IMR-90 (cell line): ENCODE data around the gene PIEZO2. TPM values are rescaled to one million over a fixed set of nuclear protein-coding genes. Genes with fewer than 3 reads are reported as not detected.

ENCODE experiments used
- ATAC-seq: fragments of 200-7000 bp; cut with Tn5 transposase; 2 replicates; pipeline ENCODE4 v1.9.1; 2020; ENCODE audit warnings: low read depth, mild to moderate bottlenecking, moderate library complexity
- BruUV-seq: library from RNA; stranded (reverse); fragments of 400-500 nt; replicated peaks from 2 replicates; lab custom pipeline; 2021; lab: Mats Ljungman, UMichigan
- CTCF ChIA-PET: fragments of 300-600 bp; formaldehyde crosslinking; extraction: SDS; loops from one replicate; lab custom pipeline; 2021; ENCODE audit warnings: antibody characterized with exemption; lab: Yijun Ruan, JAX
- POLR2A ChIA-PET: fragments of 300-600 bp; sonication (Branson Sonifier 250); formaldehyde crosslinking; loops from one replicate; lab custom pipeline; 2022; ENCODE audit warnings: antibody characterized with exemption; ENCODE audit not compliant: unreplicated experiment; lab: Charles Lee
- DNase-seq: peaks from one replicate; pipeline ENCODE4 v3.0.0; 2013
- H2AFZ ChIP-seq: replicated peaks from 2 replicates; pipeline ENCODE3; 2013; ENCODE audit warnings: low read length, mild to moderate bottlenecking; ENCODE audit not compliant: poor library complexity
- H2AK5ac ChIP-seq: 2 replicates; pipeline ENCODE4 v1.6.1; 2013; ENCODE audit warnings: low read depth, low read length, inconsistent platforms
- H2AK9ac ChIP-seq: replicated peaks from 2 replicates; pipeline ENCODE3; 2013; ENCODE audit warnings: mild to moderate bottlenecking, low read depth, low read length, moderate library complexity; ENCODE audit not compliant: poor library complexity
- H2BK120ac ChIP-seq: 2 replicates; pipeline ENCODE4 v1.6.1; 2013; ENCODE audit warnings: low read depth, low read length, inconsistent platforms
- H2BK15ac ChIP-seq: 3 replicates; pipeline ENCODE4 v1.6.1; 2013; ENCODE audit warnings: low read depth, low read length, inconsistent platforms
- H2BK20ac ChIP-seq: 2 replicates; pipeline ENCODE4 v1.6.1; 2013; ENCODE audit warnings: low read depth, mild to moderate bottlenecking, inconsistent platforms, low read length, moderate library complexity
- H2BK5ac ChIP-seq: 2 replicates; pipeline ENCODE4 v1.6.1; 2013; ENCODE audit warnings: mild to moderate bottlenecking, low read depth, low read length, inconsistent platforms; ENCODE audit not compliant: poor library complexity, severe bottlenecking
- H3K14ac ChIP-seq: replicated peaks from 2 replicates; pipeline ENCODE4 v1.6.1; 2013; ENCODE audit warnings: low read depth, low read length, inconsistent platforms
- H3K18ac ChIP-seq: 2 replicates; pipeline ENCODE4 v1.6.1; 2013; ENCODE audit warnings: low read depth, low read length, control low read depth
- H3K23ac ChIP-seq: 2 replicates; pipeline ENCODE4 v1.6.1; 2013; ENCODE audit warnings: low read depth, low read length, inconsistent platforms
- H3K27ac ChIP-seq: 2 replicates; pipeline ENCODE4 v1.5.1; 2013; ENCODE audit warnings: mild to moderate bottlenecking, control low read depth, low read length; ENCODE audit not compliant: insufficient read depth
- H3K27me3 ChIP-seq: 2 replicates; pipeline ENCODE4 v1.6.1; 2013; ENCODE audit warnings: low read length; ENCODE audit not compliant: control insufficient read depth, insufficient read depth
- H3K36me3 ChIP-seq: 2 replicates; pipeline ENCODE4 v1.6.1; 2013; ENCODE audit warnings: low read length, mixed read lengths; ENCODE audit not compliant: control insufficient read depth, insufficient read depth
- H3K4ac ChIP-seq: 2 replicates; pipeline ENCODE4 v1.6.1; 2013; ENCODE audit warnings: low read depth, low read length, inconsistent platforms
- H3K4me1 ChIP-seq: 2 replicates; pipeline ENCODE4 v1.6.1; 2013; ENCODE audit warnings: low read length, mixed read lengths; ENCODE audit not compliant: control insufficient read depth, insufficient read depth
- H3K4me2 ChIP-seq: 2 replicates; pipeline ENCODE4 v1.6.1; 2013; ENCODE audit warnings: low read depth, mild to moderate bottlenecking, control low read depth, low read length, moderate library complexity
- H3K4me3 ChIP-seq: 2 replicates; pipeline ENCODE4 v1.5.1; 2013; ENCODE audit warnings: low read depth, mild to moderate bottlenecking, control low read depth, low read length, moderate library complexity; ENCODE audit not compliant: insufficient read depth
- H3K56ac ChIP-seq: 2 replicates; pipeline ENCODE4 v1.6.1; 2013; ENCODE audit warnings: low read length, inconsistent platforms; ENCODE audit not compliant: insufficient read depth; ENCODE audit errors: extremely low read depth
- H3K79me1 ChIP-seq, 2 experiments: 2 replicates each; pipeline ENCODE4 v1.6.1; 2013; ENCODE audit warnings: low read length in 2 of 2, inconsistent platforms in 1 of 2, low read depth in 1 of 2
- H3K9ac ChIP-seq: 2 replicates; pipeline ENCODE4 v1.6.1; 2013; ENCODE audit warnings: low read depth, low read length, control low read depth
- H3K9me1 ChIP-seq: 2 replicates; pipeline ENCODE4 v1.6.1; 2013; ENCODE audit warnings: low read length, inconsistent platforms; ENCODE audit not compliant: insufficient read depth
- H3K9me3 ChIP-seq: 2 replicates; pipeline ENCODE4 v1.6.1; 2013; ENCODE audit warnings: low read length; ENCODE audit not compliant: control insufficient read depth, insufficient read depth
- H4K20me1 ChIP-seq: 2 replicates; pipeline ENCODE4 v1.6.1; 2013; ENCODE audit warnings: low read length, inconsistent platforms; ENCODE audit not compliant: insufficient read depth
- H4K5ac ChIP-seq: 2 replicates; pipeline ENCODE4 v1.6.1; 2013; ENCODE audit warnings: mild to moderate bottlenecking, low read depth, low read length, control low read depth
- H4K8ac ChIP-seq, 2 experiments: 2 replicates each; pipeline ENCODE4 v1.6.1; 2013; ENCODE audit warnings: low read depth in 2 of 2, low read length in 2 of 2, control low read depth in 1 of 2, inconsistent platforms in 1 of 2
- H4K91ac ChIP-seq: 2 replicates; pipeline ENCODE4 v1.6.1; 2013; ENCODE audit warnings: low read depth, low read length, inconsistent platforms; ENCODE audit not compliant: insufficient read depth
- MAZ ChIP-seq: IDR thresholded peaks from 2 replicates; pipeline ENCODE4 v1.6.1; 2012; ENCODE audit warnings: low read depth, mild to moderate bottlenecking, low read length, improper control_type of control experiment, moderate library complexity, borderline replicate concordance
- NFE2L2 ChIP-seq: fragments of 150-350 bp; IDR thresholded peaks from 2 replicates; pipeline ENCODE4 v1.6.1; 2016; ENCODE audit warnings: low read depth, mild to moderate bottlenecking, low read length
- WGBS, 2 experiments: methylation state at CpG; one replicate each; pipeline versions ENCODE4 v1.1.5 to v1.1.7; 2013; ENCODE audit warnings: missing lambda C conversion rate in 2 of 2; ENCODE audit not compliant: insufficient read length in 1 of 2; ENCODE audit errors: extremely low coverage in 2 of 2; 5-methylcytosine and 5-hydroxymethylcytosine counted together
- dilution Hi-C: fragments of 300-500 bp; cut with HindIII; formaldehyde crosslinking; loops from one replicate; pipeline ENCODE4 v1.14.3; 2018; ENCODE audit warnings: low sequenced_read_pairs; ENCODE audit not compliant: unreplicated experiment
- in situ Hi-C: fragments of 300-500 bp; cut with MboI; formaldehyde crosslinking; loops from 3 replicates; pipeline ENCODE4 v1.14.3; 2019; ENCODE audit warnings: low sequenced_read_pairs, inconsistent platforms, mixed read lengths
- intact Hi-C: fragments of 100-400 bp; cut with micrococcal nuclease; formaldehyde crosslinking; loops from 2 replicates; pipeline ENCODE4 v1.10.0; 2022
- polyA plus RNA-seq, 3 experiments: library from polyadenylated mRNA; depleted of rRNA; stranded (reverse); fragments of >200 nt; gene quantifications; 2 replicates each; pipeline ENCODE4 v1.2.3, GENCODE V29; 2012; ENCODE audit warnings: low replicate concordance in 1 of 3
- total RNA-seq: library from RNA; depleted of rRNA; stranded (reverse); fragments of >200 nt; gene quantifications from 2 replicates; pipeline ENCODE4 v1.2.3, GENCODE V29; 2012

The PIEZO2 gene
- total and polyA plus RNA-seq, 2 of the 4 experiments (the other 2 are of a cell fraction): 2.4 to 4.1 TPM

DNA sequence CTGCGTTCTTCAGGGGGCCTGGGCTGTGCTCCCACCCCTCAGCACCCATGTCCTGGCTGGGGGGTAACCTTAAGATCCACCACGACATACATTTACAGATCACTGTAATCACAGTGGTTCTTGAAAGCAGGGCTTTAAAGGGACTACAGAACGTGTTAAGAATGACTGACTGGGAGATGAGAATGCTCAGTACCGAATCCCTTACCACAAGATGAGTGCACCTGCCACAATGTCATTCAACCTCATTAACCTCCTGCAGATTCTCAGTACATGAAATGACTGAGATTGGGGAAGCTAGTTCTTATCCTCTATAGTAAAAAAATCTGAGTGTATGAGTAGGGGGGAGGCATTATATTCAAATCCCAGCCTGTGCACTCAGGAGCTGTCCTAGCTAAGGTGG is 10.5 kb upstream of the PIEZO2 start:
- dilution Hi-C loops: no loop called here
- H3K36me3 ChIP-seq: no peaks in the 10 kb centered on the region
- H4K8ac ChIP-seq: no peak overlapping the region
- TF ChIP-seq NFE2L2: no peak
- no peak for TF ChIP-seq MAZ
- no peak overlapping the region for H2BK15ac ChIP-seq
- no peaks in the 10 kb centered on the region for H3K9me3 ChIP-seq
- ATAC-seq: no peak
- no peak overlapping the region for H2BK20ac ChIP-seq
- no CpG with 5 or more reads among the region's 4 CpGs for WGBS, 2 experiments
- ChIA-PET CTCF (interaction anchor here (0.5 kb wide), 1 partner anchor 154 kb away, joined by 3 read pairs; no protein-coding TSS in a partner anchor), POLR2A (no interaction called here)
- no peak overlapping the region for H2AK5ac ChIP-seq
- H4K5ac ChIP-seq: no peak overlapping the region
- no peak overlapping the region for H2BK5ac ChIP-seq
- no peak overlapping the region for H2AK9ac ChIP-seq
- H3K23ac ChIP-seq: no peak overlapping the region
- no peak overlapping the region for H3K14ac ChIP-seq
- no peak overlapping the region for H3K4ac ChIP-seq
- peaks cover 4% of the 10 kb centered on the region; the same call in 1 of the 2 replicates for H3K4me1 ChIP-seq
- no peak overlapping the region for H3K27ac ChIP-seq
- H4K91ac ChIP-seq: no peak overlapping the region
- no peak for DNase-seq
- no peak overlapping the region for H3K4me2 ChIP-seq
- no peak overlapping the region for H3K4me3 ChIP-seq
- peaks cover 4% of the 10 kb centered on the region; the same call in 1 of the 2 replicates for H3K27me3 ChIP-seq
- H2BK120ac ChIP-seq: no peak overlapping the region
- H3K56ac ChIP-seq: no peak overlapping the region
- no peak overlapping the region for H2AFZ ChIP-seq
- H3K9ac ChIP-seq: no peak overlapping the region
- no peaks in the 10 kb centered on the region for H4K20me1 ChIP-seq
- no TSS peak for BruUV-seq
- H3K9me1 ChIP-seq: no peaks in the 10 kb centered on the region; the same call in 1 of the 2 replicates
- H3K18ac ChIP-seq: no peak overlapping the region
- in situ Hi-C loops: no loop called here
- intact Hi-C loops: loop anchor here (10.0 kb wide), 1 partner anchor 355 kb away; no protein-coding TSS in a partner anchor
- H3K79me1 ChIP-seq: no peaks in the 10 kb centered on the region
